Mucosa of rectum (tissue), 2 donors: ENCODE measurements around the gene GPR162.

ENCODE experiments used
- H3K27ac ChIP-seq, 2 donors: one replicate each; pipeline ENCODE4 v1.7.0; 2013; ENCODE audit warnings: inconsistent platforms in 2 of 2, low read depth in 2 of 2, low read length in 2 of 2
- H3K27me3 ChIP-seq, 2 donors: one replicate each; pipeline ENCODE4 v1.7.0; 2013; ENCODE audit warnings: low read length in 2 of 2; ENCODE audit not compliant: control insufficient read depth in 2 of 2, insufficient read depth in 2 of 2
- H3K36me3 ChIP-seq, 2 donors: one replicate each; pipeline ENCODE4 v1.7.0; 2013; ENCODE audit warnings: low read length in 2 of 2; ENCODE audit not compliant: control insufficient read depth in 2 of 2, insufficient read depth in 2 of 2
- H3K4me1 ChIP-seq, 2 donors: one replicate each; pipeline ENCODE4 v1.7.0; 2013; ENCODE audit warnings: low read length in 2 of 2, mild to moderate bottlenecking in 1 of 2; ENCODE audit not compliant: control insufficient read depth in 2 of 2, insufficient read depth in 2 of 2
- H3K4me3 ChIP-seq, 2 donors: one replicate each; pipeline ENCODE4 v1.7.0; 2013; ENCODE audit warnings: low read length in 2 of 2
- H3K9ac ChIP-seq, 2 donors: one replicate each; pipeline ENCODE4 v1.7.0; 2013; ENCODE audit warnings: low read length in 2 of 2, low read depth in 1 of 2, mild to moderate bottlenecking in 1 of 2
- H3K9me3 ChIP-seq, 2 donors: one replicate each; pipeline ENCODE4 v1.7.0; 2013; ENCODE audit warnings: low read length in 2 of 2; ENCODE audit not compliant: control insufficient read depth in 2 of 2
- donor health status: healthy.
- donor health status: Normal muscosa, but diverticular disease.

The GPR162 gene

GRCh38 chr12:6827982-6828780, 6.6 kb downstream of the GPR162 start, which contains the start of gene P3H3:
Gene P3H3, plus strand, starts transcription at chr12:6828407. Its CDS starts 34 bp downstream, at chr12:6828441.
- H3K9ac ChIP-seq: peak within 1 kb of the TSS; percentile 44 to 79
- H3K4me3 ChIP-seq: peak within 1 kb of the TSS; percentile 76 to 78
- H3K4me1 ChIP-seq: peaks cover 11 to 12% of the 10 kb centered on the region in 2 donors
- no peaks in the 10 kb centered on the region for H3K9me3 ChIP-seq
- H3K27me3 ChIP-seq: peaks cover 29 to 35% of the 10 kb centered on the region in 2 donors
- H3K36me3 ChIP-seq: peaks cover 0 to 3% of the 10 kb centered on the region in 2 donors
- H3K27ac ChIP-seq: peak within 1 kb of the TSS; percentile 34 to 65

- peak overlapping the region; percentile 44 to 79 for H3K9ac ChIP-seq
- peak overlapping the region; percentile 34 to 65 for H3K27ac ChIP-seq
- no peaks in the 10 kb centered on the region for H3K9me3 ChIP-seq
- peaks cover 0 to 3% of the 10 kb centered on the region in 2 donors for H3K36me3 ChIP-seq
- H3K4me3 ChIP-seq: peak overlapping the region; percentile 76 to 78
- H3K27me3 ChIP-seq: peaks cover 27 to 31% of the 10 kb centered on the region in 2 donors
- peaks cover 11 to 12% of the 10 kb centered on the region in 2 donors for H3K4me1 ChIP-seq
These were observed 7.3 kb downstream of the GPR162 start for GRCh38 chr12:6828781-6829535.

- Histone ChIP-seq H3K27ac (peak overlapping the region; percentile 34 to 65), H3K4me3 (peak overlapping the region; percentile 76 to 78), H3K9ac (peak overlapping the region in 1 of 2 donors; percentile 44), H3K4me1 (peaks cover 11 to 12% of the 10 kb centered on the region in 2 donors), H3K27me3 (peaks cover 25 to 27% of the 10 kb centered on the region in 2 donors), H3K36me3 (peaks cover 0 to 3% of the 10 kb centered on the region in 2 donors), H3K9me3 (no peaks in the 10 kb centered on the region)
These were observed 8.1 kb downstream of the GPR162 start for GRCh38 chr12:6829536-6830220.

- Histone ChIP-seq H3K36me3 (peaks cover 0 to 3% of the 10 kb centered on the region in 2 donors), H3K9me3 (no peaks in the 10 kb centered on the region), H3K4me1 (peaks cover 10% of the 10 kb centered on the region in 2 donors), H3K4me3 (no peak overlapping the region), H3K27me3 (peaks cover 20 to 25% of the 10 kb centered on the region in 2 donors), H3K27ac (no peak overlapping the region), H3K9ac (no peak overlapping the region)
These were observed 8.8 kb downstream of the GPR162 start for GRCh38 chr12:6830286-6830890.

GRCh38 chr12:6830999-6831398, 9.4 kb downstream of the GPR162 start:
- H3K36me3 ChIP-seq: peaks cover 0 to 3% of the 10 kb centered on the region in 2 donors
- H3K9me3 ChIP-seq: no peaks in the 10 kb centered on the region
- no peak overlapping the region for H3K27ac ChIP-seq
- H3K9ac ChIP-seq: no peak overlapping the region
- H3K4me1 ChIP-seq: peaks cover 9 to 11% of the 10 kb centered on the region in 2 donors
- peaks cover 18 to 23% of the 10 kb centered on the region in 2 donors for H3K27me3 ChIP-seq
- no peak overlapping the region for H3K4me3 ChIP-seq

- no peaks in the 10 kb centered on the region for H3K9me3 ChIP-seq
- H3K36me3 ChIP-seq: peaks cover 0 to 3% of the 10 kb centered on the region in 2 donors
- peaks cover 9 to 11% of the 10 kb centered on the region in 2 donors for H3K4me1 ChIP-seq
- no peak overlapping the region for H3K4me3 ChIP-seq
- H3K27me3 ChIP-seq: peaks cover 18 to 19% of the 10 kb centered on the region in 2 donors
- no peak overlapping the region for H3K27ac ChIP-seq
- H3K9ac ChIP-seq: no peak overlapping the region
These were observed 9.9 kb downstream of the GPR162 start for GRCh38 chr12:6831450-6831995.

GRCh38 chr12:6832125-6832524, 10.5 kb downstream of the GPR162 start:
- peaks cover 18 to 19% of the 10 kb centered on the region in 2 donors for H3K27me3 ChIP-seq
- no peak overlapping the region for H3K9ac ChIP-seq
- H3K27ac ChIP-seq: no peak overlapping the region
- H3K4me1 ChIP-seq: peaks cover 9 to 11% of the 10 kb centered on the region in 2 donors
- H3K4me3 ChIP-seq: no peak overlapping the region
- H3K36me3 ChIP-seq: peaks cover 0 to 3% of the 10 kb centered on the region in 2 donors
- no peaks in the 10 kb centered on the region for H3K9me3 ChIP-seq

GRCh38 chr12:6833189-6833890, 11.7 kb downstream of the GPR162 start:
- peaks cover 0 to 3% of the 10 kb centered on the region in 2 donors for H3K36me3 ChIP-seq
- H3K4me3 ChIP-seq: no peak overlapping the region
- no peak overlapping the region for H3K27ac ChIP-seq
- no peak overlapping the region for H3K9ac ChIP-seq
- H3K4me1 ChIP-seq: peaks cover 6 to 9% of the 10 kb centered on the region in 2 donors
- no peaks in the 10 kb centered on the region for H3K9me3 ChIP-seq
- H3K27me3 ChIP-seq: peaks cover 14 to 16% of the 10 kb centered on the region in 2 donors

- Histone ChIP-seq H3K36me3 (peaks cover 0 to 3% of the 10 kb centered on the region in 2 donors), H3K4me1 (peaks cover 2 to 7% of the 10 kb centered on the region in 2 donors), H3K27me3 (peaks cover 9% of the 10 kb centered on the region in 2 donors), H3K4me3 (no peak overlapping the region), H3K27ac (no peak overlapping the region), H3K9ac (no peak overlapping the region), H3K9me3 (no peaks in the 10 kb centered on the region)
These were observed 12.6 kb downstream of the GPR162 start for GRCh38 chr12:6834254-6834653.
